KBM-7 (cell line): Measurements from ENCODE around the gene CXCL16.
"Not testable (repeated sequence)": the region's sequence is repeated elsewhere in the genome, so short reads cannot be mapped to it uniquely, and the experiment has no call there.

Experiments used
- DNase-seq: peaks from one replicate; pipeline ENCODE4 v3.0.0-alpha.2; 2015
- in situ Hi-C: fragments of 300-500 bp; cut with MboI; formaldehyde crosslinking; loops from 2 replicates; pipeline ENCODE4 v1.14.3; 2020; ENCODE audit warnings: low sequenced_read_pairs, low pct_unique_long_range_greater_than_20kb, mixed read lengths

Gene CXCL16

DNA sequence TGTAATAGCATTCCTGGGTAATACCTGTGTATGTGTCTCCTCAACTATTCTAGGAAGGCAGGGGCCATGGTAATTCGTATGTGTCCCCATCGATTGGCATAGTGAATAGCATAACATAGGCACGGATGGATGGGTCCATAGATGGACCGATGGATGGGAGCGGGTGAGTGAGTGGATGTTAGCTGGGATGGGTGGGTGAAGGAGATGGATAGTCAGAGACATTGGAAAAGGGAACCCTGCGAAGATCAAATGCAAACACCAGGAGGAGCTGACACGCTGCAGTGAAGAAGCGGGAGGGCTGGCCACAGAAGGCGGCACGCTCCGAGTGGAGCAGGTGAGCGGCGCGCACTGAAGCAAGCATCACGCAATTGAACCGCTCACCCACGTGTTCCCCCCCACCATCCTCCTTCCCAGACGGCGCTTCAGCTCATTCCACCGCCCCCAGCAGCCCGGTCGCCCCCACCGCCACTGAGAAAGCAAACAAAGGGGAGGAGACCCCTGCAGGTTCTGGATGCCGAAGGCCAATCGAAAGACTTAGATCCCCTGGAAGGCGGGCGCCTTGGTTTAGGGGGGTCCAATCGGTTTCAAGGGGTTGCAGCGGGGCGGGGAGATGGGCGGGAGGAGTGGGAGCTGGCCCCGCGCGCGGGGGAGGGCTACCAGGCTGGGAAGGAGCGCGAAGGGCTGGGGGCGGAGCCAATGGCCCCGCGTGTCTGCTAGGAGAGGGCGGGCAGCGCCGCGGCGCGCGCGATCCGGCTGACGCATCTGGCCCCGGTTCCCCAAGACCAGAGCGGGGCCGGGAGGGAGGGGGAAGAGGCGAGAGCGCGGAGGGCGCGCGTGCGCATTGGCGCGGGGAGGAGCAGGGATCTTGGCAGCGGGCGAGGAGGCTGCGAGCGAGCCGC, 29.7 kb downstream of the CXCL16 start, which contains the start of gene ARRB2:
Gene ARRB2, plus strand, starts transcription at position 839 of the 899 bp plus-strand sequence. CDS start 90 bp downstream, outside the sequence.
- DNase-seq = peak; percentile 99
- in situ Hi-C loops = no loop called here

- in situ Hi-C loops = no loop called here
- DNase-seq = peak; percentile 50
Observed at GRCh38 chr17:4708436-4708835, 31.3 kb downstream of the CXCL16 start.

DNA sequence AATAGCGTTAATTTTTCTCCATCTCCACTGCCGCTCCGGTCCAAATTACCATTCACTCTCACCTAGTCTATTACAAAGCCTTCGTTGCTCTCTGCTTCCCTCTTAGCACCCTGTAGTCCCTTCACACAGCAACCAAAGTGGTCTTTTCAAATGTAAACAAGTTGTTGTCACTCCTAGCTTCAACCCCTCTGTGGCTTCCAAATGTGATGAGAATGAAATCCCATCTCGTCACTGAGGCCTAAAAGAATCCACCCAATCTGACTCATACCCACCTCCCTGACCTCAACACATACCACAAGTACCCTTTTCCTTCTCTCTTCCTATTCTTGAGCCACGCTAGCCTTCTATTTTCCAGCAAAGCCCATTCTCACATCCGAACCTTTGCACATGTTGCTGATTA, 33.6 kb downstream of the CXCL16 start:
- in situ Hi-C loops = no loop called here
- DNase-seq = no peak

GRCh38 chr17:4704991-4705390, 34.7 kb downstream of the CXCL16 start:
- in situ Hi-C loops = no loop called here
- no peak for DNase-seq

GRCh38 chr17:4704574-4704907, 35.2 kb downstream of the CXCL16 start:
- in situ Hi-C loops, DNase-seq: not testable (repeated sequence)

- in situ Hi-C loops = no loop called here
- no peak for DNase-seq
Observed at GRCh38 chr17:4703330-4703691, 36.4 kb downstream of the CXCL16 start.

DNA sequence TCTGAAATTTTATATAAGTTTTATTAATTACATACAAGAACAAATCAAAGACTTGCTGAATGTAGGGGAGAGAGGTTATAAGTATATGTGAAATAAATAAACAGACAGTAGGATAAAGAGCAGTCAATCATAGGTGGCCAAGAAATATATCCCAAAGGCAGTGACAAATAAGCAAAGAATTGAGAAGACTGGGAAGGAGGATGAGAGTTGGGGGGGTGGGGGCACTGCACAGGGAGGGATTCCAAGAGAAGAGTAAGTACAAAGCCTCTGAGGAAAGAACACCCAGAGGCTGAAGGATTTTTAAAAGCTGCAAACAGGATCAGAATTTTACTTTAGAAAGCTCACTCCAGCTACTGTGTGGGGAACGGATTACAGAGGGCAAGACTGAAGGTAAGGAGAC, 38.6 kb downstream of the CXCL16 start:
- no peak for DNase-seq

GRCh38 chr17:4699401-4700056, 40.2 kb downstream of the CXCL16 start:
- peak; percentile 19 for DNase-seq
- in situ Hi-C loops = not testable (repeated sequence)

More for the DNA sequence above, 38.6 kb downstream of the CXCL16 start:
- in situ Hi-C loops = no loop called here

DNA sequence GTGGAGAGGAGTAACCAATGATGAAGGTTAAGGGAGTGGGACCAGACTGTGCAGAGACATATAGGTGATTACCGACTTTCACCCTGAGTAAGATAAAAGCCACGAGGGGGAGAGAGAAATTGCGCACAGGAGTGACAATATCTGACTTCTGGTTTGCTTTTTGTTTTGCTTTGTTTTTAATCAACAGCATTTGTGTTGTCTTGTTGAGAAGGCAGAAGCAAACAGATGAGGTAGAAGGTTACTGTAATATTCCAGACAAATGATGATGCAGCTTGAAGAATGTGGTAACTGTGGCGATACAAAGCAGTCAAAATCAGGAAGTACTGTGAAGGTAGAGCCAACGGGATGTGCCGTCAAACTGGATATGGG, 43.3 kb downstream of the CXCL16 start:
- in situ Hi-C loops = no loop called here
- DNase-seq = peak; percentile 38

- DNase-seq = no peak
- in situ Hi-C loops = no loop called here
Observed at GRCh38 chr17:4693416-4693815, 46.3 kb downstream of the CXCL16 start.

DNA sequence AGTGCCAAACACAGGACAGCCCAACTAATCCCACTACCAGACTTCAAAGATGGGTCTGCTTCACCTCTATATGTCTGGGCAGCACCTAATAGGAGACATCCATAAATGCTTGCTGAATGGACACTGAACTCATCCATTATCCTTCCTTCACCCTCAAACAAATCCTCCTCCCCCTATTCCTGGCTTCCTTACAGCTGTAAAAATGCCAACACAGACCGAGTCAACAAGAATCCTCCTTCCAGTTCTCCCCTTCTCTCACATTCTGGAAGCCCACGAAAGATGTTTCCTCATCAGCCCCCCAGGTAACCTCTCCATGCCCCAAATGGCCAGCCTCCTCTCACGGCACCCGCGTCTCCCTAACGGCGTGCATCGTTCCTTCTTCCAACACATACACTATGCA, 48.0 kb downstream of the CXCL16 start:
- in situ Hi-C loops = no loop called here
- no peak for DNase-seq

GRCh38 chr17:4690745-4691144, 49.0 kb downstream of the CXCL16 start:
- in situ Hi-C loops = no loop called here
- DNase-seq = no peak

DNA sequence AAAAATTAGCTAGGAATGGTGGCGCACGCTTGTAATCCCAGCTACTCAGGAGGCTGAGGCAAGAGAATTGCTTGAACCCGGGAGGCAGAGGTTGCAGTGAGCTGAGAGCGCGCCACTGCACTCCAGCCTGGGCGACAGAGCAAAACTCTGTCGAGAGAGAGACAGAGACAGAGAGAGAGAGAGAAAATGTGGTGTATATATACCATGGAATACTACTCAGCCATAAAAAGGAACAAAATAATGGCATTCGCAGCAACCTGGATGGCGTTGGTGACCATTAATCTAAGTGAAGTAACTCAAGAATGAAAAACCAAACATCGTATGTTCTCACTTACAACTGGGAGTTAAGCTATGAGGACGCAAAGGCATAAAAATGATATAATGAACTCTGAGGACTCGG, 49.9 kb downstream of the CXCL16 start:
- in situ Hi-C loops = not testable (repeated sequence)

GRCh38 chr17:4683739-4684138, 56.0 kb downstream of the CXCL16 start:
- DNase-seq, in situ Hi-C loops: not testable (repeated sequence)

More for the DNA sequence above, 49.9 kb downstream of the CXCL16 start:
- not testable (repeated sequence) for DNase-seq
